Fibroblast of the aortic adventitia (primary cell): ENCODE measurements around the gene TCF4. TPM values are rescaled to one million over a fixed set of nuclear protein-coding genes. Genes with fewer than 3 reads are reported as not detected.

Experiments used
- DNase-seq: peaks from one replicate; pipeline ENCODE4 v3.0.0-alpha.2; 2010; ENCODE audit warnings: low read depth
- H3K4me3 ChIP-seq: 2 replicates; pipeline ENCODE4 v1.5.1; 2011; ENCODE audit warnings: low read depth, mild to moderate bottlenecking, control low read depth, low read length, moderate library complexity
- CTCF ChIP-seq: IDR thresholded peaks from 2 replicates; pipeline ENCODE4 v1.5.1; 2011; ENCODE audit warnings: mild to moderate bottlenecking, low read length, control low read depth, inconsistent platforms; ENCODE audit not compliant: insufficient read depth
- total RNA-seq: library from RNA; depleted of rRNA; stranded (reverse); fragments of >200 nt; gene quantifications from 2 replicates; pipeline ENCODE4 v1.2.3, GENCODE V29; 2012; ENCODE audit warnings: low replicate concordance

TCF4 gene
- total RNA-seq, 1 donor = 105 TPM

GRCh38 chr18:55249550-55249949, 338.4 kb downstream of the TCF4 start:
- TF ChIP-seq CTCF = no peak
- no peak for DNase-seq
- H3K4me3 ChIP-seq = no peak overlapping the region

DNA sequence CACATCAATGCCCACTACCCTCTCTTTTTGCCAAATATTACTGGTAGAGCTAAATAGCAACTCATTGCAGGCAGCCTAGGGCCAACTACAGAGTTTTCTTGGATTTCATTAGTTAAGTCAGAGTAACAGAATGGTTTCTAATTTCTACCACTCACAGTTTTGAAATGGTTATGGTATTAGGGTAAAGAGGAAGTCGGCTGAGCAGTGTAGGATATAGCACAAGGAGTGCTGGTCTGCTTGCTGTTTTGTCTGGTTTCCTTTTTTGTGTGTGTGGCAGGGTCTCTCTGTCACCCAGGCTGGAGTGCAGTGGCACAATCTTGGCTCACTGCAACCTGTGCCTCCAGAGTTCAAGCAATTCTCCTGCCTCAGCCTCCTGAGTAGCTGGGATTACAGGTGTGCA, 339.5 kb downstream of the TCF4 start:
- no peak for TF ChIP-seq CTCF
- no peak overlapping the region for H3K4me3 ChIP-seq
- DNase-seq = no peak

- no peak for DNase-seq
- no peak for TF ChIP-seq CTCF
- no peak overlapping the region for H3K4me3 ChIP-seq
Measured at GRCh38 chr18:55247032-55247431, 341.0 kb downstream of the TCF4 start.

DNA sequence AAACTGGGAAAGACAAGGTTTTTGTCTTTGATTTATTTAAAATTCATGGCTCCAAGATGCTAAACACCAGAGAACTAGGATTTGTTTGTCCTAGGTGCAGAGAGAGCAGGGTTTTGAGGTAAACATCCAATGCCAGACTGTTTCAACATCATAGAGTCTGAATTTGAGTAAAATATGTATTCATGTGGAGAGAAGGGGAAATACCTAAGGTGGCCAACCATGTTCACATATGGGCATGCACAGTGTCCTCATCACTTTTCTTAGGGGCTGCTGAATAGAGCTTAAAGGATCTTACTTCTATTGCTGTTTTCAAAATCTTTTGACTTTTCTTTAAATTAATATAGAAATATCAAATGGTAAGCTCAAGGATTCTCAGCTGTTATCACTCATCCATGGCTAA, 341.7 kb downstream of the TCF4 start:
- no peak for DNase-seq
- H3K4me3 ChIP-seq = no peak overlapping the region
- TF ChIP-seq CTCF = no peak

DNA sequence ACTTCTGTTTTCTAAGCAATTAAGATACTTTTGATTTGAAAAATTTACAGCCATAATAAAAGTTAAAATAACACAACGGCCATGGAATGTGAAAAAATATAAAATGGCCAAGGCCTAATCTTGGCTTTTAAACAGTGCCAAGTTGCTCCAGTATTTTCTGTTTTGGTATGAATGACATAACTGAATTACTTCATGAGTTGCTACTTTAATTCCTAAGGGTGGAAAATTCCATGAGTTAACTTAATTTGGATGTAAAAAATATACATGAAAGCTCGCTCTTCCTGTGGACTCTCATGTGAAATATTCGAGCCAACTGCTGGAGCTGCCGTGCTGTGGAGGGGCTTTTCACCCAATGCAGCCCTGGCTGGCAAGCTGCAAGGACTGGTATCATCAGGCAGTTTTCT, 342.8 kb downstream of the TCF4 start:
- no peak for TF ChIP-seq CTCF
- H3K4me3 ChIP-seq = no peak overlapping the region
- peak; percentile 58 for DNase-seq

DNA sequence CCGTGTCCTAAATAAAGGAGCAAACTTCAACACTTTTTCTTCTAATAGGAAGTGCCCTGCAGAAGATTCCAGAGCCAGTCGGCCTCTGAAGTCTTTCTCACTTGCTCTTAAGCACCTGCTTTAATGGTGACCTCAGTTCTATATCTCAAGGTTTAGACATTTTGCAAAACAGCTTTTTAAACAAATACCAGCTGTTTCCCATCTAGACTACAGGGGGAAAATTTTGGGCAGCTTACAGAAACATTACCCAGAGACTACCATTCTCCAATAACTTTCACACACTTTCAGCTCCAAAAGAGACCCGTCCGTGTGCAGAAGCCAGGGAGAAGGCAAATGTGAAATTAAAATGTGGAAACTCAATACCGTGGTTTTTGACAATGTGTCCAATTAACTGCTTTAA, 343.4 kb downstream of the TCF4 start:
- DNase-seq = peak; percentile 60
- TF ChIP-seq CTCF = peak; percentile 7
- H3K4me3 ChIP-seq = no peak overlapping the region

GRCh38 chr18:55243857-55244256, 344.1 kb downstream of the TCF4 start:
- H3K4me3 ChIP-seq = no peak overlapping the region

More at GRCh38 chr18:55243857-55244256, 344.1 kb downstream of the TCF4 start:
- TF ChIP-seq CTCF = no peak
- DNase-seq = peak; percentile 93
